ENCODE data around the gene KRTAP1-4.
A peak's percentile ranks its signal among the peaks of the same experiment; 100 is the strongest.
"Not testable (repeated sequence)": the region's sequence is repeated elsewhere in the genome, so short reads cannot be mapped to it uniquely, and the experiment has no call there.

Gene KRTAP1-4

GRCh38 chr17:41060052-41060604 lies 30.1 kb upstream of the KRTAP1-4 start, which contains the start of gene KRTAP2-3:
Gene KRTAP2-3, minus strand, starts transcription at chr17:41060114. Its CDS starts 64 bp downstream, at chr17:41060050.
- Histone ChIP-seq H3K4me3 (ENCODE audit: low read depth, low read length) (no peak within 1 kb of the TSS), H3K27ac (peak within 1 kb of the TSS; percentile 89), H3K27me3 (replicated peaks) (no peaks in the 10 kb centered on the region), H3K36me3 (replicated peaks) (no peaks in the 10 kb centered on the region)
- TF ChIP-seq CTCF (IDR thresholded peaks at IDR 0.05; ENCODE audit: low read depth, low read length, missing control alignments), result no peak
- in situ Hi-C loops (cut with HindIII; ENCODE audit: low pct_ligation_motif_present, low sequenced_read_pairs), result no loop called here
- DNase-seq, result peak; percentile 89

DNA sequence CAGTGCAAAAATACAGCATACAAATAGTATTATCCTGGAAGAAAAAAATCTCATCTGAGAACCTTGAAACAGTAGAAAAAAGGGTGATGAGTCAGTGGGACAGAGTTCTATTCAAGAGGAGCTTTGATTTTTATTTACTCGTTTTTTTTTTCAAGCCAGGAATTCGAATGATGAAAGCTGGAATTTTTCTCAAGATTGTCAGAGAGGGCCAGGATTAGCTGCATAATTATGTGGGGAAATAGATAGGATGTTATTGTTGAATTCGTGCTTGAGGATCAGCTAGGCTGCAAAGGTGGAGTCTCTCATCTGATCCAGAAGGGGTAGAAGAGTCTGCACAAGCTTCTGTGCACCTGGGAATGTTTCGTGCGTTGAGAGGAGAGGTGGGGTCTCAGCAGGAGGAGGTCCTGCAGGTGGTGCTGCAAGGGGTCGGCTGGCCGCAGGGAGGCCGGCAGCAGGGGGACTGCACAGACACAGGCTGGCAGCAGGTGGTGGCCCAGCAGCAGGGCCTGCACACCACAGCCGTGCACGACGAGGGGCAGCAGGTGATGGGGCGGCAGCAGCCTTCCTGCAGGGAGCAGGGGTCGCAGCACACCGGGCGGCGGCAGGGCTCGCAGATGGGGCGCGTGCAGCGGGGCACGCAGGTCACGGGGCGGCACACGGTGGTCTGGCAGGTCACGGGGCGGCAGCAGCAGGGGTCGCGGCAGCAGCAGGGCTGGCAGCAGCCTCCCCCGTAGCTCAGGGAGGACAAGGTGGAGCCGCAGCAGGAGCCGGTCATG lies 29.5 kb upstream of the KRTAP1-4 start:
- H3K36me3 ChIP-seq (replicated peaks); H3K4me3 ChIP-seq (ENCODE audit: low read depth, low read length); H3K27me3 ChIP-seq (replicated peaks); in situ Hi-C loops (cut with HindIII; ENCODE audit: low pct_ligation_motif_present, low sequenced_read_pairs): not testable (repeated sequence)
- H3K27ac ChIP-seq, result peak overlapping the region; percentile 89
- peak; percentile 51 for DNase-seq

GRCh38 chr17:41058741-41059140 lies 28.7 kb upstream of the KRTAP1-4 start:
- H3K27ac ChIP-seq, result peak overlapping the region; percentile 71
- no peak for DNase-seq
- no peaks in the 10 kb centered on the region for H3K27me3 ChIP-seq (replicated peaks)
- H3K36me3 ChIP-seq (replicated peaks), result no peaks in the 10 kb centered on the region
- in situ Hi-C loops (cut with HindIII; ENCODE audit: low pct_ligation_motif_present, low sequenced_read_pairs), result no loop called here
- no peak for TF ChIP-seq CTCF (IDR thresholded peaks at IDR 0.05; ENCODE audit: low read depth, low read length, missing control alignments)
- H3K4me3 ChIP-seq (ENCODE audit: low read depth, low read length), result no peak overlapping the region

GRCh38 chr17:41057547-41057946 lies 27.6 kb upstream of the KRTAP1-4 start:
- no peak for TF ChIP-seq CTCF (IDR thresholded peaks at IDR 0.05; ENCODE audit: low read depth, low read length, missing control alignments)
- Histone ChIP-seq H3K27ac (no peak overlapping the region), H3K27me3 (replicated peaks) (no peaks in the 10 kb centered on the region), H3K4me3 (ENCODE audit: low read depth, low read length) (no peak overlapping the region), H3K36me3 (replicated peaks) (no peaks in the 10 kb centered on the region)
- in situ Hi-C loops (cut with HindIII; ENCODE audit: low pct_ligation_motif_present, low sequenced_read_pairs), result no loop called here
- DNase-seq, result no peak

DNA sequence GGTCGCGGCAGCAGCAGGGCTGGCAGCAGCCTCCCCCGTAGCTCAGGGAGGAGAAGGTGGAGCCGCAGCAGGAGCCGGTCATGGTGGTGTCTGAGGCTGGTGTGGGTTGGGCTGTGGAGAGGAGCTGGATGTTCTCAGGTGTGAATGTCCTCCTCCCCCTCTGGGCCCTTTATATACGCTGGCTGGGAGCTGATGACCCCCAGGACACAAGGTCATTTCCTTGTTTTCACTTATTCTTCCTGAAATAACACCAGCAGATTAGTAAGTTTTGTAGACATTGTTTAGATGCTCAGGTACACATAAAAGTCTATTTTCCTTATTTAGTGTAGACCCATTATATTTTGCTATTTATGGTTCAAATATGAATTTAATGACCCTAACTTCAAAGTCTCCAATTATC lies 25.1 kb upstream of the KRTAP1-4 start, which contains the start of gene KRTAP2-2:
Gene KRTAP2-2, minus strand, starts transcription at position 101 of the 400 bp plus-strand sequence. Its CDS starts 19 bp downstream, at position 82.
- H3K27ac ChIP-seq; in situ Hi-C loops (cut with HindIII; ENCODE audit: low pct_ligation_motif_present, low sequenced_read_pairs); H3K4me3 ChIP-seq (ENCODE audit: low read depth, low read length); H3K27me3 ChIP-seq (replicated peaks); DNase-seq; H3K36me3 ChIP-seq (replicated peaks): not testable (repeated sequence)

DNA sequence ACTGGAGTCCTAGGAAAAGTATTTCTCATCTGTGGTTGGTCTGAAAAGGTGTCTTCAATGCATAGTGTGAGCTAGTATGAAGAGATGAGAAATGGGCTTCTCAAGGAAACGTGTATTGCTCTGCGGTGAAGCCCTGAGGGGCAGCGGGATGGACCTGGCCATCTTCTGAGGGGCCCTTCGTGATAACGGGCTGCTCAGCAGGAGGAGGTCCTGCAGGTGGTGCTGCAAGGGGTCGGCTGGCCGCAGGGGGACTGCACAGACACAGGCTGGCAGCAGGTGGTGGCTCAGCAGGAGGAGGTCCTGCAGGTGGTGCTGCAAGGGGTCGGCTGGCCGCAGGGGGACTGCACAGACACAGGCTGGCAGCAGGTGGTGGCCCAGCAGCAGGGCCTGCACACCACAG lies 24.6 kb upstream of the KRTAP1-4 start:
- DNase-seq; in situ Hi-C loops (cut with HindIII; ENCODE audit: low pct_ligation_motif_present, low sequenced_read_pairs); H3K36me3 ChIP-seq (replicated peaks); H3K27ac ChIP-seq; H3K27me3 ChIP-seq (replicated peaks); H3K4me3 ChIP-seq (ENCODE audit: low read depth, low read length): not testable (repeated sequence)

DNA sequence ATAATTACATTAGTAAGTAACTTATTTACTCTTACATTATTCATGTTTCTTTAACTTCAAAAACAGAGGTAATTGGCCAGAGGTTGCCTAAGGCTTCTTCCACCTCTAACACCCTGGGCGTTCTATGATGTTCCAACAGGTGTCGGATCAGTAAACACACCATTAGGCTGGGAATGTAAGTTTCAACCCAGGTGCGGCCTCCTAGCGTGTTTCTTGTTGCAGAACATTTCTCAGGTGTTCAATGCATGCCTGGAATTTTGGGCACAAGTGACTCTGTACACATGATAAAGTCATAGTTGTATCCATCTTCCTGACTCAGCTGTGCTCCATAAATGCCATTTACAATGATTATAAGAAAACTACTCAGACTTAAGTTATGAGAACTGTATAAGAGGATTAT lies 24.0 kb upstream of the KRTAP1-4 start:
- no peak for TF ChIP-seq CTCF (IDR thresholded peaks at IDR 0.05; ENCODE audit: low read depth, low read length, missing control alignments)
- no peak overlapping the region for H3K4me3 ChIP-seq (ENCODE audit: low read depth, low read length)
- no peaks in the 10 kb centered on the region for H3K36me3 ChIP-seq (replicated peaks)
- H3K27ac ChIP-seq, result no peak overlapping the region
- in situ Hi-C loops (cut with HindIII; ENCODE audit: low pct_ligation_motif_present, low sequenced_read_pairs), result no loop called here
- DNase-seq, result no peak
- no peaks in the 10 kb centered on the region for H3K27me3 ChIP-seq (replicated peaks)
